GM10248 (cell line): ENCODE results near the gene ZNF236.

Source experiments
- CTCF ChIA-PET: fragments of 300-600 bp; sonication (Branson Sonifier 250); formaldehyde crosslinking; extraction: SDS; loops from one replicate; lab custom pipeline; 2021; ENCODE audit warnings: antibody characterized with exemption; lab: Yijun Ruan, JAX
- POLR2A ChIA-PET: fragments of 350-650 bp; sonication (Branson Sonifier 250); formaldehyde crosslinking; extraction: SDS; loops from one replicate; lab custom pipeline; 2020; ENCODE audit warnings: antibody characterized with exemption; lab: Yijun Ruan, JAX
- DNase-seq: peaks from one replicate; pipeline ENCODE4 v3.0.0; 2012; ENCODE audit errors: extremely low spot score
- CTCF ChIP-seq: IDR thresholded peaks from 2 replicates; pipeline ENCODE4 v1.5.1; 2012; ENCODE audit warnings: mild to moderate bottlenecking, low read depth; ENCODE audit errors: extremely low read depth, missing control alignments, control extremely low read depth

The ZNF236 gene

GRCh38 chr18:76993573-76993972 is 171.2 kb downstream of the ZNF236 start:
- TF ChIP-seq CTCF: no peak
- ChIA-PET POLR2A (no interaction called here), CTCF (interaction anchor here (1.5 to 8.4 kb wide), 3 partner anchors 10 to 218 kb away, joined by 4 to 75 read pairs (median 7); no protein-coding TSS in a partner anchor)
- DNase-seq: no peak

- CTCF ChIA-PET: interaction anchor here (1.4 to 8.4 kb wide), 5 partner anchors 10 to 217 kb away, joined by 4 to 75 read pairs (median 5); no protein-coding TSS in a partner anchor
- TF ChIP-seq CTCF: no peak
- DNase-seq: no peak
- POLR2A ChIA-PET: no interaction called here
Observed at GRCh38 chr18:76994086-76994654, 171.8 kb downstream of the ZNF236 start.

GRCh38 chr18:76995896-76996295 is 173.5 kb downstream of the ZNF236 start:
- POLR2A ChIA-PET: no interaction called here
- DNase-seq: no peak
- TF ChIP-seq CTCF: no peak
- CTCF ChIA-PET: interaction anchor here (1.6 to 8.4 kb wide), 3 partner anchors 12 to 215 kb away, joined by 4 to 75 read pairs (median 6); no protein-coding TSS in a partner anchor

GRCh38 chr18:76996429-76996828 is 174.1 kb downstream of the ZNF236 start:
- ChIA-PET POLR2A (no interaction called here), CTCF (interaction anchor here (1.0 to 8.4 kb wide), 5 partner anchors 13 to 215 kb away, joined by 3 to 75 read pairs (median 3); no protein-coding TSS in a partner anchor)
- DNase-seq: no peak
- no peak for TF ChIP-seq CTCF

GRCh38 chr18:76997951-76998808 is 175.8 kb downstream of the ZNF236 start:
- ChIA-PET CTCF (interaction anchor here (1.1 to 8.4 kb wide), 10 partner anchors 8 to 214 kb away, joined by 3 to 75 read pairs (median 27); no protein-coding TSS in a partner anchor), POLR2A (no interaction called here)
- DNase-seq: no peak
- TF ChIP-seq CTCF: no peak

GRCh38 chr18:76999077-76999476 is 176.7 kb downstream of the ZNF236 start:
- DNase-seq: no peak
- ChIA-PET CTCF (interaction anchor here (0.9 to 3.9 kb wide), 15 partner anchors 9 to 213 kb away, joined by 3 to 57 read pairs (median 17); no protein-coding TSS in a partner anchor), POLR2A (no interaction called here)
- no peak for TF ChIP-seq CTCF
